ENCODE results near the gene DNAJC10. TPM values are rescaled to one million over a fixed set of nuclear protein-coding genes. Genes with fewer than 3 reads are reported as not detected.
"Not testable (repeated sequence)": the region's sequence is repeated elsewhere in the genome, so short reads cannot be mapped to it uniquely, and the experiment has no call there.

DNAJC10 gene
- total RNA-seq, 5 donors from 2014 or later (not counting 1 experiment from before 2014, with no cell fraction given): 39.5 to 52.9 (median 46.1) TPM

GRCh38 chr2:182763311-182763912 is 47.4 kb downstream of the DNAJC10 start:
- no peaks in the 10 kb centered on the region for H3K4me1 ChIP-seq (ENCODE audit: control insufficient read depth in 1 of 2, extremely low read depth in 1 of 2, insufficient read depth in 2 of 2, low read length in 2 of 2)
- Mint-ChIP-seq H3K4me3 (no peak overlapping the region), H3K27me3 (no peaks in the 10 kb centered on the region), H3K36me3 (peaks cover 73% of the 10 kb centered on the region), H3K27ac (no peak overlapping the region), H3K9me3 (peaks cover 0 to 3% (median 3%) of the 10 kb centered on the region in 3 donors), H3K4me1 (no peaks in the 10 kb centered on the region)
- peak in 1 of 35 experiments; percentile 10 for DNase-seq
- ATAC-seq (replicated peaks in 1 of 4): no peak
- peaks cover 11 to 62% of the 10 kb centered on the region in 2 donors for H3K36me3 ChIP-seq (ENCODE audit: control insufficient read depth in 2 of 2, extremely low read depth in 1 of 2, insufficient read depth in 1 of 2, low read length in 1 of 2)
- POLR2A ChIA-PET: no interaction called here
- H3K9me3 ChIP-seq: no peaks in the 10 kb centered on the region
- no peaks in the 10 kb centered on the region for H3K27me3 ChIP-seq (replicated peaks in 1 of 2; ENCODE audit: control insufficient read depth in 2 of 2, extremely low read depth in 1 of 2, insufficient read depth in 2 of 2, low read length in 1 of 2)
- H3K4me3 ChIP-seq (ENCODE audit: control insufficient read depth in 1 of 2, extremely low read depth in 1 of 2, low read length in 1 of 2): no peak overlapping the region
- no peak overlapping the region for H3K27ac ChIP-seq (ENCODE audit: low read length)
- CTCF ChIA-PET: interaction anchor here in 1 of 2 donors (0.6 to 0.9 kb wide), 3 partner anchors 9 to 408 kb away, joined by 3 to 6 read pairs (median 4); no protein-coding TSS in a partner anchor
- WGBS (ENCODE audit: insufficient coverage): 76% methylated on average over 8 of the region's 11 CpGs

GRCh38 chr2:182766626-182767025 is 50.6 kb downstream of the DNAJC10 start:
- Histone ChIP-seq H3K4me3 (ENCODE audit: control insufficient read depth in 1 of 2, extremely low read depth in 1 of 2, low read length in 1 of 2) (no peak overlapping the region), H3K27ac (ENCODE audit: low read length) (no peak overlapping the region), H3K36me3 (ENCODE audit: control insufficient read depth in 2 of 2, extremely low read depth in 1 of 2, insufficient read depth in 1 of 2, low read length in 1 of 2) (peaks cover 9 to 43% of the 10 kb centered on the region in 2 donors), H3K9me3 (no peaks in the 10 kb centered on the region), H3K4me1 (ENCODE audit: control insufficient read depth in 1 of 2, extremely low read depth in 1 of 2, insufficient read depth in 2 of 2, low read length in 2 of 2) (no peaks in the 10 kb centered on the region), H3K27me3 (replicated peaks in 1 of 2; ENCODE audit: control insufficient read depth in 2 of 2, extremely low read depth in 1 of 2, insufficient read depth in 2 of 2, low read length in 1 of 2) (no peaks in the 10 kb centered on the region)
- Mint-ChIP-seq H3K4me3 (no peak overlapping the region), H3K4me1 (peaks cover 0 to under 1% (median 0%) of the 10 kb centered on the region in 3 donors), H3K36me3 (peaks cover 87% of the 10 kb centered on the region), H3K9me3 (peaks cover 2 to 24% (median 14%) of the 10 kb centered on the region in 3 donors), H3K27me3 (no peaks in the 10 kb centered on the region), H3K27ac (no peak overlapping the region)
- WGBS (ENCODE audit: insufficient coverage): no CpG with 5 or more reads among the region's 6 CpGs
- no peak for DNase-seq
- POLR2A ChIA-PET: no interaction called here
- no peak for ATAC-seq (replicated peaks in 1 of 4)
- CTCF ChIA-PET: interaction anchor here in 1 of 2 donors (1.5 kb wide), 1 partner anchor 213 kb away, joined by 4 read pairs; no protein-coding TSS in a partner anchor

GRCh38 chr2:182767578-182767977 is 51.5 kb downstream of the DNAJC10 start:
- Mint-ChIP-seq H3K36me3 (peaks cover 89% of the 10 kb centered on the region), H3K9me3 (peaks cover 7 to 30% (median 20%) of the 10 kb centered on the region in 3 donors), H3K4me1 (peaks cover 0 to 6% (median 0%) of the 10 kb centered on the region in 3 donors), H3K27ac (no peak overlapping the region), H3K27me3 (no peaks in the 10 kb centered on the region), H3K4me3 (no peak overlapping the region)
- Histone ChIP-seq H3K36me3 (ENCODE audit: control insufficient read depth in 2 of 2, extremely low read depth in 1 of 2, insufficient read depth in 1 of 2, low read length in 1 of 2) (peaks cover 6 to 34% of the 10 kb centered on the region in 2 donors), H3K4me1 (ENCODE audit: control insufficient read depth in 1 of 2, extremely low read depth in 1 of 2, insufficient read depth in 2 of 2, low read length in 2 of 2) (no peaks in the 10 kb centered on the region), H3K4me3 (ENCODE audit: control insufficient read depth in 1 of 2, extremely low read depth in 1 of 2, low read length in 1 of 2) (no peak overlapping the region), H3K27ac (ENCODE audit: low read length) (no peak overlapping the region), H3K27me3 (replicated peaks in 1 of 2; ENCODE audit: control insufficient read depth in 2 of 2, extremely low read depth in 1 of 2, insufficient read depth in 2 of 2, low read length in 1 of 2) (no peaks in the 10 kb centered on the region), H3K9me3 (no peaks in the 10 kb centered on the region)
- DNase-seq: peak in 1 of 35 experiments; percentile 3
- no CpG with 5 or more reads among the region's 7 CpGs for WGBS (ENCODE audit: insufficient coverage)
- ChIA-PET CTCF (interaction anchor here in 1 of 2 donors (0.6 to 1.2 kb wide), 2 partner anchors 214 to 258 kb away, joined by 5 read pairs; no protein-coding TSS in a partner anchor), POLR2A (no interaction called here)
- ATAC-seq (replicated peaks in 1 of 4): no peak

GRCh38 chr2:182768950-182769349 is 52.9 kb downstream of the DNAJC10 start:
- H3K36me3 Mint-ChIP-seq: peaks cover 97% of the 10 kb centered on the region
- H3K27me3 Mint-ChIP-seq; H3K27ac Mint-ChIP-seq; H3K4me1 ChIP-seq (ENCODE audit: control insufficient read depth in 1 of 2, extremely low read depth in 1 of 2, insufficient read depth in 2 of 2, low read length in 2 of 2); H3K4me3 ChIP-seq (ENCODE audit: control insufficient read depth in 1 of 2, extremely low read depth in 1 of 2, low read length in 1 of 2); H3K9me3 ChIP-seq; POLR2A ChIA-PET; DNase-seq; H3K4me3 Mint-ChIP-seq; H3K27me3 ChIP-seq (replicated peaks in 1 of 2; ENCODE audit: control insufficient read depth in 2 of 2, extremely low read depth in 1 of 2, insufficient read depth in 2 of 2, low read length in 1 of 2); H3K4me1 Mint-ChIP-seq; H3K27ac ChIP-seq (ENCODE audit: low read length); ATAC-seq (replicated peaks in 1 of 4); CTCF ChIA-PET: not testable (repeated sequence)
- peaks cover 0 to 24% of the 10 kb centered on the region in 2 donors for H3K36me3 ChIP-seq (ENCODE audit: control insufficient read depth in 2 of 2, extremely low read depth in 1 of 2, insufficient read depth in 1 of 2, low read length in 1 of 2)
- H3K9me3 Mint-ChIP-seq: peaks cover 10 to 35% (median 20%) of the 10 kb centered on the region in 3 donors
- 100% methylated on average over 1 of the region's 2 CpGs for WGBS (ENCODE audit: insufficient coverage)

GRCh38 chr2:182779323-182779722 is 63.3 kb downstream of the DNAJC10 start:
- WGBS (ENCODE audit: insufficient coverage): no CpG with 5 or more reads among the region's 1 CpG
- H3K27ac Mint-ChIP-seq: no peak overlapping the region

GRCh38 chr2:182781099-182781498 is 65.0 kb downstream of the DNAJC10 start:
- H3K27ac Mint-ChIP-seq; H3K27ac ChIP-seq (ENCODE audit: low read length); H3K4me1 Mint-ChIP-seq; H3K9me3 Mint-ChIP-seq; H3K4me3 Mint-ChIP-seq; POLR2A ChIA-PET; ATAC-seq (replicated peaks in 1 of 4); H3K9me3 ChIP-seq; H3K27me3 Mint-ChIP-seq; H3K4me1 ChIP-seq (ENCODE audit: control insufficient read depth in 1 of 2, extremely low read depth in 1 of 2, insufficient read depth in 2 of 2, low read length in 2 of 2); H3K4me3 ChIP-seq (ENCODE audit: control insufficient read depth in 1 of 2, extremely low read depth in 1 of 2, low read length in 1 of 2); DNase-seq; H3K27me3 ChIP-seq (replicated peaks in 1 of 2; ENCODE audit: control insufficient read depth in 2 of 2, extremely low read depth in 1 of 2, insufficient read depth in 2 of 2, low read length in 1 of 2): not testable (repeated sequence)
- H3K36me3 ChIP-seq (ENCODE audit: control insufficient read depth in 2 of 2, extremely low read depth in 1 of 2, insufficient read depth in 1 of 2, low read length in 1 of 2): peaks cover 0 to 16% of the 10 kb centered on the region in 2 donors
- 100% methylated on average over 3 of the region's 8 CpGs for WGBS (ENCODE audit: insufficient coverage)
- peaks cover 40% of the 10 kb centered on the region for H3K36me3 Mint-ChIP-seq
- CTCF ChIA-PET: interaction anchor here in 1 of 2 donors (0.6 kb wide), 1 partner anchor 115 kb away, joined by 3 read pairs; no protein-coding TSS in a partner anchor

More at GRCh38 chr2:182779323-182779722, 63.3 kb downstream of the DNAJC10 start:
- peaks cover 48% of the 10 kb centered on the region for H3K36me3 Mint-ChIP-seq
- POLR2A ChIA-PET: no interaction called here
- Histone ChIP-seq H3K27ac (ENCODE audit: low read length) (no peak overlapping the region), H3K36me3 (ENCODE audit: control insufficient read depth in 2 of 2, extremely low read depth in 1 of 2, insufficient read depth in 1 of 2, low read length in 1 of 2) (peaks cover 0 to 22% of the 10 kb centered on the region in 2 donors), H3K4me1 (ENCODE audit: control insufficient read depth in 1 of 2, extremely low read depth in 1 of 2, insufficient read depth in 2 of 2, low read length in 2 of 2) (no peaks in the 10 kb centered on the region), H3K9me3 (no peaks in the 10 kb centered on the region), H3K4me3 (ENCODE audit: control insufficient read depth in 1 of 2, extremely low read depth in 1 of 2, low read length in 1 of 2) (no peak overlapping the region), H3K27me3 (replicated peaks in 1 of 2; ENCODE audit: control insufficient read depth in 2 of 2, extremely low read depth in 1 of 2, insufficient read depth in 2 of 2, low read length in 1 of 2) (no peaks in the 10 kb centered on the region)
- no peaks in the 10 kb centered on the region for H3K27me3 Mint-ChIP-seq
- CTCF ChIA-PET: interaction anchor here in 1 of 2 donors (1.0 kb wide), 1 partner anchor 20 kb away, joined by 3 read pairs; no protein-coding TSS in a partner anchor
- no peaks in the 10 kb centered on the region for H3K4me1 Mint-ChIP-seq
- H3K9me3 Mint-ChIP-seq: peaks cover 0 to 5% (median 0%) of the 10 kb centered on the region in 3 donors
- DNase-seq (no peak), ATAC-seq (replicated peaks in 1 of 4) (no peak)
- H3K4me3 Mint-ChIP-seq: no peak overlapping the region
